ENCODE measurements around the gene CLNK. TPM values are rescaled to one million over a fixed set of nuclear protein-coding genes. Genes with fewer than 3 reads are reported as not detected.

CLNK gene
- polyA plus RNA-seq, 3 donors: not detected

- no peaks in the 10 kb centered on the region for H3K36me3 Mint-ChIP-seq
- no peaks in the 10 kb centered on the region for H3K4me1 ChIP-seq (ENCODE audit: control insufficient read depth in 1 of 2, insufficient read depth in 2 of 2, low read length in 2 of 2)
- no peaks in the 10 kb centered on the region for H3K27me3 ChIP-seq (ENCODE audit: control insufficient read depth in 2 of 2, insufficient read depth in 2 of 2, low read length in 2 of 2)
- H3K36me3 ChIP-seq (replicated peaks in 1 of 2; ENCODE audit: control insufficient read depth in 1 of 2, insufficient read depth in 2 of 2, low read length in 2 of 2): no peaks in the 10 kb centered on the region
- H4K20me1 ChIP-seq (ENCODE audit: insufficient read depth, low read length): no peaks in the 10 kb centered on the region
- H3K9ac ChIP-seq (ENCODE audit: insufficient read depth, low read length, poor library complexity, severe bottlenecking): no peak overlapping the region
- no peaks in the 10 kb centered on the region for H3K79me2 ChIP-seq (ENCODE audit: insufficient read depth, low read length)
- intact Hi-C loops (cut with micrococcal nuclease): no loop called here
- H3K9me3 ChIP-seq (replicated peaks in 1 of 2; ENCODE audit: control insufficient read depth in 1 of 2, insufficient read depth in 1 of 2, low read length in 2 of 2): no peaks in the 10 kb centered on the region
- H3K27ac Mint-ChIP-seq: no peak overlapping the region
- peaks cover 0 to 6% (median 0%) of the 10 kb centered on the region in 3 donors for H3K27me3 Mint-ChIP-seq (ENCODE audit: low read depth in 3 of 3)
- peaks cover 0 to 2% (median 0%) of the 10 kb centered on the region in 7 donors for H3K9me3 Mint-ChIP-seq
- no peaks in the 10 kb centered on the region for H3K4me1 Mint-ChIP-seq
- no peak overlapping the region for H3K27ac ChIP-seq (ENCODE audit: low read depth in 1 of 2, low read length in 2 of 2)
- H2AFZ ChIP-seq (ENCODE audit: insufficient read depth, low read depth, low read length, poor library complexity, severe bottlenecking): no peak overlapping the region
- H3K4me3 Mint-ChIP-seq: no peak overlapping the region
- TF ChIP-seq, protein P1, sequence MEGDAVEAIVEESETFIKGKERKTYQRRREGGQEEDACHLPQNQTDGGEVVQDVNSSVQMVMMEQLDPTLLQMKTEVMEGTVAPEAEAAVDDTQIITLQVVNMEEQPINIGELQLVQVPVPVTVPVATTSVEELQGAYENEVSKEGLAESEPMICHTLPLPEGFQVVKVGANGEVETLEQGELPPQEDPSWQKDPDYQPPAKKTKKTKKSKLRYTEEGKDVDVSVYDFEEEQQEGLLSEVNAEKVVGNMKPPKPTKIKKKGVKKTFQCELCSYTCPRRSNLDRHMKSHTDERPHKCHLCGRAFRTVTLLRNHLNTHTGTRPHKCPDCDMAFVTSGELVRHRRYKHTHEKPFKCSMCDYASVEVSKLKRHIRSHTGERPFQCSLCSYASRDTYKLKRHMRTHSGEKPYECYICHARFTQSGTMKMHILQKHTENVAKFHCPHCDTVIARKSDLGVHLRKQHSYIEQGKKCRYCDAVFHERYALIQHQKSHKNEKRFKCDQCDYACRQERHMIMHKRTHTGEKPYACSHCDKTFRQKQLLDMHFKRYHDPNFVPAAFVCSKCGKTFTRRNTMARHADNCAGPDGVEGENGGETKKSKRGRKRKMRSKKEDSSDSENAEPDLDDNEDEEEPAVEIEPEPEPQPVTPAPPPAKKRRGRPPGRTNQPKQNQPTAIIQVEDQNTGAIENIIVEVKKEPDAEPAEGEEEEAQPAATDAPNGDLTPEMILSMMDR (IDR thresholded peaks at IDR 0.05): no peak
- H3K4me2 ChIP-seq (replicated peaks; ENCODE audit: extremely low read depth, low read length, poor library complexity, severe bottlenecking): no peak overlapping the region
- no peak for DNase-seq
- no peak overlapping the region for H3K4me3 ChIP-seq (replicated peaks in 1 of 3; ENCODE audit: low read depth in 2 of 3, low read length in 3 of 3)
- 57% methylated on average over 1 of the region's 3 CpGs for whole genome bisulfite sequencing (ENCODE audit: insufficient coverage)
These were observed 193.2 kb downstream of the CLNK start for GRCh38 chr4:10491401-10491800.

- Mint-ChIP-seq H3K4me3 (no peak overlapping the region), H3K4me1 (no peaks in the 10 kb centered on the region), H3K27ac (no peak overlapping the region), H3K36me3 (no peaks in the 10 kb centered on the region), H3K27me3 (ENCODE audit: low read depth in 3 of 3) (peaks cover 0 to 6% (median 0%) of the 10 kb centered on the region in 3 donors), H3K9me3 (peaks cover 0 to 2% (median 0%) of the 10 kb centered on the region in 7 donors)
- Histone ChIP-seq H3K27ac (ENCODE audit: low read depth in 1 of 2, low read length in 2 of 2) (no peak overlapping the region), H3K79me2 (ENCODE audit: insufficient read depth, low read length) (no peaks in the 10 kb centered on the region), H3K27me3 (ENCODE audit: control insufficient read depth in 2 of 2, insufficient read depth in 2 of 2, low read length in 2 of 2) (no peaks in the 10 kb centered on the region), H3K9ac (ENCODE audit: insufficient read depth, low read length, poor library complexity, severe bottlenecking) (no peak overlapping the region), H3K36me3 (replicated peaks in 1 of 2; ENCODE audit: control insufficient read depth in 1 of 2, insufficient read depth in 2 of 2, low read length in 2 of 2) (no peaks in the 10 kb centered on the region), H2AFZ (ENCODE audit: insufficient read depth, low read depth, low read length, poor library complexity, severe bottlenecking) (no peak overlapping the region), H3K9me3 (replicated peaks in 1 of 2; ENCODE audit: control insufficient read depth in 1 of 2, insufficient read depth in 1 of 2, low read length in 2 of 2) (no peaks in the 10 kb centered on the region), H3K4me1 (ENCODE audit: control insufficient read depth in 1 of 2, insufficient read depth in 2 of 2, low read length in 2 of 2) (no peaks in the 10 kb centered on the region), H4K20me1 (ENCODE audit: insufficient read depth, low read length) (no peaks in the 10 kb centered on the region), H3K4me2 (replicated peaks; ENCODE audit: extremely low read depth, low read length, poor library complexity, severe bottlenecking) (no peak overlapping the region), H3K4me3 (replicated peaks in 1 of 3; ENCODE audit: low read depth in 2 of 3, low read length in 3 of 3) (no peak overlapping the region)
- TF ChIP-seq, protein P1 (IDR thresholded peaks at IDR 0.05): no peak
- DNase-seq: no peak
- intact Hi-C loops (cut with micrococcal nuclease): no loop called here
- no CpG with 5 or more reads among the region's 5 CpGs for WGBS (ENCODE audit: insufficient coverage)
These were observed 193.6 kb downstream of the CLNK start for GRCh38 chr4:10490996-10491395.
